Body of pancreas (tissue), 4 donors: Measurements from ENCODE around the gene CDK18. TPM values are rescaled to one million over a fixed set of nuclear protein-coding genes. Genes with fewer than 3 reads are reported as not detected.

ENCODE experiments used
- ATAC-seq: fragments of 150-250 bp; one replicate; pipeline ENCODE4 v1.9.1; 2016
- DNase-seq, 4 donors: peaks; one replicate each; pipeline ENCODE4 v3.0.0-alpha.2; 2019
- H3K27ac ChIP-seq, 4 donors: fragments of 200-600 bp; sonication (generic); 1 replicate in 3 of 4; 2 replicates in 1 of 4; pipeline versions ENCODE4 v1.5.1 to v1.6.1; 2016 to 2019; ENCODE audit warnings: mild to moderate bottlenecking in 1 of 4, mixed read lengths in 1 of 4, moderate library complexity in 1 of 4
- H3K27me3 ChIP-seq, 2 donors: fragments of 200-600 bp; sonication (generic); one replicate each; pipeline ENCODE4 v1.6.0; 2016; ENCODE audit warnings: mild to moderate bottlenecking in 1 of 2
- H3K36me3 ChIP-seq, 2 donors: fragments of 200-600 bp; sonication (generic); replicated peaks in 1 of 2; 2 replicates each; pipeline ENCODE4 v1.5.1; 2016; ENCODE audit warnings: low read depth in 2 of 2; ENCODE audit not compliant: insufficient read depth in 1 of 2
- H3K4me1 ChIP-seq: fragments of 200-600 bp; sonication (generic); one replicate; pipeline ENCODE4 v1.6.0; 2016
- H3K4me3 ChIP-seq, 2 donors: fragments of 200-600 bp; sonication (generic); 1 replicate in 1 of 2; 2 replicates in 1 of 2; pipeline ENCODE4 v1.5.1; 2016 to 2019
- H3K9me3 ChIP-seq, 3 donors: fragments of 200-600 bp; sonication (generic); 1 replicate in 2 of 3; 2 replicates in 1 of 3; pipeline ENCODE4 v1.5.1; 2016
- POLR2A ChIP-seq, 3 donors: fragments of 450-650 bp; IDR thresholded peaks; one replicate each; pipeline ENCODE4 v1.6.1; 2016; ENCODE audit warnings: antibody characterized with exemption in 3 of 3, mild to moderate bottlenecking in 2 of 3
- WGBS, 2 donors: methylation state at CpG; one replicate each; pipeline ENCODE4 v1.1.5; 2017; 5-methylcytosine and 5-hydroxymethylcytosine counted together
- intact Hi-C: fragments of 100-400 bp; cut with DNase I; formaldehyde crosslinking; loops from one replicate; pipeline ENCODE4 v1.15.1; 2023
- total RNA-seq, 2 donors: library from RNA; depleted of rRNA; stranded (reverse); fragments of >200 nt; gene quantifications; one replicate each; pipeline ENCODE4 v1.1.0, GENCODE V29; 2016
- TF ChIP-seq, protein P1 (sequence below), 7 experiments: fragments of 450-650 bp in 4 of 7; fragments of 200-600 bp in 3 of 7; sonication (generic) in 3 of 7; IDR thresholded peaks; one replicate each; pipeline ENCODE4 v1.5.1; 2016 to 2019; ENCODE audit warnings: antibody characterized with exemption in 7 of 7

CDK18 gene
- total RNA-seq, 2 donors from 2014 or later, result 28.0 to 28.7 TPM

DNA sequence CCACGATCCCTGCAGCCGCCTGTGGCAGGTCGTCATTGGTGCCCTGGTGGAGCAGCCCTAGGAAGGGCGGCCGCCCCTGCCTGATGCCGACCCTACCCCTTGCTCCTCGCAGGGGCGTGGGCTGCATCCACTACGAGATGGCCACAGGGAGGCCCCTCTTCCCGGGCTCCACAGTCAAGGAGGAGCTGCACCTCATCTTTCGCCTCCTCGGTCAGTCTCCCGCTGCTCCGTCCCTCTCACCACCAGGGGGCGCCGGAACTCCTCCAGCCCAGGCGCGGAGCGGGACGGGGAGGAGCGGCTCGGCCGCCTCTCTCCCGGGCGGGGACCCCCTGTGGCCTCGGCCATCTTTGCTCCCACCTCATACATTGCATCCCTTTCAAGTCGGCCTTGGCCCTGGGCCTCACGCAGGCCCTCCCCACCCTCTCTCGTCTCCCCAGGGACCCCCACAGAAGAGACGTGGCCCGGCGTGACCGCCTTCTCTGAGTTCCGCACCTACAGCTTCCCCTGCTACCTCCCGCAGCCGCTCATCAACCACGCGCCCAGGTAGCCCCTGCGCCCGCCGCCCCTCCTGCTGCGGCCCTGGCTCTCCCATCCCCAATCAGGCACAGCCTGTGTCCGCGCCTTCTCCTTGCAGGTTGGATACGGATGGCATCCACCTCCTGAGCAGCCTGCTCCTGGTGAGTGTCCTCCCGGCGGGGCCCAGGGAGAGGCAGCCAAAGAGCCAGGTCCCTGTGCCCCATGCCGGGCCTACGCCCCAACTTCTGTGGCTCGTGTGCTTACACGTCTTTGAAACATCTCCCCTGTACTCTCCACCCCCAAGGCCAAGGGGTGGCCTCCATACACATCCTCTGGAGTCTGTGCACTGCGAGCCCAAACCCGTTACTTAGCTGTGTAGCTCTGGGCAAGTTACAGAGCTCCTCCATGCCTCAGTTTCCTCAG, 24.7 kb downstream of the CDK18 start:
- Histone ChIP-seq H3K27ac (no peak overlapping the region), H3K4me3 (no peak overlapping the region), H3K4me1 (peaks cover 10% of the 10 kb centered on the region), H3K9me3 (no peaks in the 10 kb centered on the region), H3K36me3 (no peaks in the 10 kb centered on the region), H3K27me3 (no peaks in the 10 kb centered on the region)
- ATAC-seq (peak; percentile 76), DNase-seq (peak; percentile 74 to 85 (median 82))
- WGBS, 2 donors, result 30 to 32% methylated on average over 38 to 52 of the region's 53 CpGs
- TF ChIP-seq, protein P1, sequence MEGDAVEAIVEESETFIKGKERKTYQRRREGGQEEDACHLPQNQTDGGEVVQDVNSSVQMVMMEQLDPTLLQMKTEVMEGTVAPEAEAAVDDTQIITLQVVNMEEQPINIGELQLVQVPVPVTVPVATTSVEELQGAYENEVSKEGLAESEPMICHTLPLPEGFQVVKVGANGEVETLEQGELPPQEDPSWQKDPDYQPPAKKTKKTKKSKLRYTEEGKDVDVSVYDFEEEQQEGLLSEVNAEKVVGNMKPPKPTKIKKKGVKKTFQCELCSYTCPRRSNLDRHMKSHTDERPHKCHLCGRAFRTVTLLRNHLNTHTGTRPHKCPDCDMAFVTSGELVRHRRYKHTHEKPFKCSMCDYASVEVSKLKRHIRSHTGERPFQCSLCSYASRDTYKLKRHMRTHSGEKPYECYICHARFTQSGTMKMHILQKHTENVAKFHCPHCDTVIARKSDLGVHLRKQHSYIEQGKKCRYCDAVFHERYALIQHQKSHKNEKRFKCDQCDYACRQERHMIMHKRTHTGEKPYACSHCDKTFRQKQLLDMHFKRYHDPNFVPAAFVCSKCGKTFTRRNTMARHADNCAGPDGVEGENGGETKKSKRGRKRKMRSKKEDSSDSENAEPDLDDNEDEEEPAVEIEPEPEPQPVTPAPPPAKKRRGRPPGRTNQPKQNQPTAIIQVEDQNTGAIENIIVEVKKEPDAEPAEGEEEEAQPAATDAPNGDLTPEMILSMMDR (IDR thresholded peaks at IDR 0.05), result peak; percentile 81 to 94 (median 88)
- TF ChIP-seq POLR2A (IDR thresholded peaks at IDR 0.05), result no peak
- intact Hi-C loops, result loop anchor here (5.0 to 10.0 kb wide), 2 partner anchors 37 to 194 kb away; no protein-coding TSS in a partner anchor

DNA sequence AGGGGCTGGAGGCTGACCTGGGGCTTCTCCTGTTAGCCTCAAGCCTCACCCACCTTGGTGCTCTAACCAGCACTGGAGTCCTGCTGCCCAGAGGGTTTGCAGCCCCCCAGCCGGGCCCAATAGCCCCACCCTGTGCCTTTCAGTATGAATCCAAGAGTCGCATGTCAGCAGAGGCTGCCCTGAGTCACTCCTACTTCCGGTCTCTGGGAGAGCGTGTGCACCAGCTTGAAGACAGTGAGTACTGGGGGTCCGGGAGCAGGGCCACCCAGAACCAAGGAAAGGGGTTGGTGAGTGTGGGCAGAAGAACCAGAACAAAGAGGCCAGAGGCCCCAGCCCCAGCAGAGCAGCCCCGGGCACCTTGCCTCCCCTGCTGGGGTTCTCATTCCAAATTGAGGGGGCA, 25.6 kb downstream of the CDK18 start:
- Histone ChIP-seq H3K27ac (no peak overlapping the region), H3K4me1 (peaks cover 10% of the 10 kb centered on the region), H3K36me3 (no peaks in the 10 kb centered on the region), H3K4me3 (no peak overlapping the region), H3K27me3 (no peaks in the 10 kb centered on the region), H3K9me3 (no peaks in the 10 kb centered on the region)
- TF ChIP-seq POLR2A (IDR thresholded peaks at IDR 0.05), result no peak
- TF ChIP-seq, protein P1 (IDR thresholded peaks at IDR 0.05), result no peak
- DNase-seq (no peak), ATAC-seq (no peak)
- whole genome bisulfite sequencing, 2 donors, result 81 to 94% methylated on average over 3 to 6 of the region's 6 CpGs
- intact Hi-C loops, result loop anchor here (5.0 kb wide), 1 partner anchor 122 kb away; no protein-coding TSS in a partner anchor

DNA sequence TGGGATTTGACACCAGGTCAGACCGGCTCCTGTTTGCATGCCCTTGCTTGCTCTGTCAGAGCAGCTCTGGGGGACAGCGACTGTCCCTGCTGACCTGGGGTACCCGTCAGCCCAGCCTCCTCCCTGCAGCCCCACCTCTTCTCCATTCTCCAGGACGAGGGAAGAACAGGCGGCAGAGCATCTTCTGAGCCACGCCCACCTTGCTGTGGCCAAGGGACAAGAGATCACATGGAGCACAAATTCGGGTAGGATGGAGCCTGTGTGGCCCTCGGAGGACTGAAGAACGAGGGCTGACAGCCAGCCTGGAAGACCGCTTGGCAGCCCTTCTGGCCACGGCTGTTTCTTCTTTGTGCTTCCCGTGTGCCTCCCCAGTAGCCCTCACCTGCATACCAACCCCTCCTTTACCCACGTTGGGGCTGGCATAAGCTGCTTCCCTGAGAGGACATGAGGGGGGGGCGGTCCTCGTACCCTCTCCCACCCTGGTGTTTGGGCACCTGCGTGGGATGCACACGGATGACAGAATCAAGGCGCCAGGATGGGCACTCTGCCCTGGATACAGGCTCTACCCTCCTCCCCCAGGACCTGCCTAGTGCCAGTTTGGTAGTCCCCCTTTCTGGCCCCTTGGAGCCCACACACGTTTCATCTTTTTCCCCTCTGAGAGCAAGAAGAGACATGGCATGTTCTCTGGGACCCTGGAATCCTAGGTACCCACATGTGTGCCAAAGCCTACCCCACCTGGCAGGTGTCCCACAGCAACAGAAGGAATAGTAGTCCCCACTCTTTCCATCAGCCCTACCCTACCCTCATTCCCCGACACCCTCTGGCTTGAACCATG, 26.9 kb downstream of the CDK18 start:
- Histone ChIP-seq H3K27ac (no peak overlapping the region), H3K9me3 (no peaks in the 10 kb centered on the region), H3K27me3 (no peaks in the 10 kb centered on the region), H3K36me3 (no peaks in the 10 kb centered on the region), H3K4me1 (peaks cover 10% of the 10 kb centered on the region), H3K4me3 (no peak overlapping the region)
- ATAC-seq, result no peak
- DNase-seq, result no peak
- TF ChIP-seq, protein P1 (IDR thresholded peaks at IDR 0.05), result no peak
- TF ChIP-seq POLR2A (IDR thresholded peaks at IDR 0.05), result no peak
- 83 to 87% methylated on average over 14 to 20 of the region's 20 CpGs for WGBS, 2 donors
- intact Hi-C loops, result loop anchor here (5.0 kb wide), 1 partner anchor 121 kb away; no protein-coding TSS in a partner anchor

DNA sequence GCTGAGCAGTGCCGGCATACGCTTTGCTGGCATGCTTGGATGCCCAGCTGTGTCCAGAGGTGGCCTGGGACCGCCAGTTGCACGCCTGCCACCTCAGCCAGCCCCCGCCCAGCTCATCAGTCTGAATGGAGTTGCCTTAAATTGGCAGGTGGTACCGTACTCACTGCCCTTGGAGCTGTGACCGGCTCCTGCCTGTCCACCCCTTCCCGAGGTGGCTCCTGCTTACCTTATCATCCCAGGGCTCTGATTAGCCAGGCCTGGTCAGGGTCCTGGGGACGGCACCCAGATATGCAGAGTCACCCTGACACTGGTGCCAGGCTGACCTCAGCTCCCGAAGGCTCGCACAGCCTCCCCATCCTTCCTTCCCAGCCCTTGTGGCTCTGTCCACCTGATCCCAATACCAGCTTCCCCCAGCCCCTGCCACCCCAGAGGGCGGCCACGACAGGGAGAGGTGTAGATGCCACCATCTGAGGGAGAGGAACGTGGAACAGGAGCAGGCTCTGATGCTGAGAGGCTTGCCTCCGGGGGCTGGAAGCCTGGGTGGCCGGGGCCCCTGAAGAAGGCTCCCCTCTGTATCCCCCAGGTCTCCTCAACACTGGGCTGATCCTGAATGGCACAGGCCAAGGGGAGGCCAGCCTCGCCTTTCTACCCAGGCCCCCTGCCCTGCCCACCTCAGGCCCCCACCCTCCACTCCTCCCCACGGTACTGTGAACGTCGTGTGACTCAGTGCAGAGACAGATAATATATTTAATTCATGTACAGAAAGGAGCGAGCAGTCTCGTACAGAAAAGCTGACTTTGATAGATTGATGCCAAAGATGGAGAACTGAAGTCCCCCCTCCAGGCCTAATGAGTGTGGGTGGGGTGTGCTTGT, 27.8 kb downstream of the CDK18 start:
- DNase-seq, result no peak
- 90 to 91% methylated on average over 16 to 21 of the region's 22 CpGs for WGBS, 2 donors
- TF ChIP-seq POLR2A (IDR thresholded peaks at IDR 0.05), result no peak
- TF ChIP-seq, protein P1 (IDR thresholded peaks at IDR 0.05), result no peak
- Histone ChIP-seq H3K9me3 (no peaks in the 10 kb centered on the region), H3K36me3 (no peaks in the 10 kb centered on the region), H3K4me1 (peaks cover 10% of the 10 kb centered on the region), H3K4me3 (no peak overlapping the region), H3K27me3 (no peaks in the 10 kb centered on the region), H3K27ac (no peak overlapping the region)
- ATAC-seq, result no peak
- intact Hi-C loops, result loop anchor here (5.0 kb wide), 1 partner anchor 120 kb away; no protein-coding TSS in a partner anchor
